Astrocyte (in vitro differentiated cells and primary cell): ENCODE measurements around the gene ARMH4. TPM values are rescaled to one million over a fixed set of nuclear protein-coding genes. Genes with fewer than 3 reads are reported as not detected.

Experiments
- DNase-seq: peaks from one replicate; pipeline ENCODE4 v3.0.0-alpha.2; 2010; ENCODE audit warnings: low read depth
- FAIRE-seq: peaks from 2 replicates; lab custom pipeline; 2011; peaks lifted over from hg19 to GRCh38; lab: Jason Lieb, UNC
- H2AFZ ChIP-seq: 2 replicates; pipeline ENCODE4 v1.6.0; 2012; ENCODE audit warnings: low read depth, low read length, inconsistent platforms
- H3K27ac ChIP-seq: 2 replicates; pipeline ENCODE4 v1.5.1; 2011; ENCODE audit warnings: low read depth, low read length, inconsistent platforms
- H3K27me3 ChIP-seq: 2 replicates; pipeline ENCODE4 v1.6.0; 2011; ENCODE audit warnings: low read length, inconsistent platforms; ENCODE audit not compliant: insufficient read depth
- H3K36me3 ChIP-seq: 2 replicates; pipeline ENCODE4 v1.5.1; 2011; ENCODE audit warnings: low read length, inconsistent platforms; ENCODE audit not compliant: insufficient read depth
- H3K4me1 ChIP-seq: 2 replicates; pipeline ENCODE4 v1.5.1; 2011; ENCODE audit warnings: low read length, inconsistent platforms; ENCODE audit not compliant: insufficient read depth
- H3K4me2 ChIP-seq: 2 replicates; pipeline ENCODE4 v1.6.0; 2012; ENCODE audit warnings: low read length, inconsistent platforms
- H3K4me3 ChIP-seq: 2 replicates; pipeline ENCODE4 v1.5.1; 2011; ENCODE audit warnings: low read depth, mild to moderate bottlenecking, low read length, inconsistent platforms; ENCODE audit not compliant: insufficient read depth
- H3K79me2 ChIP-seq: 2 replicates; pipeline ENCODE4 v1.6.0; 2012; ENCODE audit warnings: mild to moderate bottlenecking, low read length, inconsistent platforms; ENCODE audit not compliant: insufficient read depth
- H3K9ac ChIP-seq: 2 replicates; pipeline ENCODE4 v1.6.0; 2012; ENCODE audit warnings: mild to moderate bottlenecking, low read length, inconsistent platforms
- H3K9me3 ChIP-seq: 2 replicates; pipeline ENCODE4 v1.5.1; 2012; ENCODE audit warnings: low read depth, mild to moderate bottlenecking, low read length, inconsistent platforms; ENCODE audit not compliant: insufficient read depth
- H4K20me1 ChIP-seq: 2 replicates; pipeline ENCODE4 v1.6.0; 2012; ENCODE audit warnings: low read length, inconsistent platforms; ENCODE audit not compliant: insufficient read depth
- H3K27ac Mint-ChIP-seq: one replicate; pipeline ENCODE4 v1.8.0; 2021; ENCODE audit warnings: mild to moderate bottlenecking, mixed read lengths; ENCODE audit not compliant: unreplicated experiment
- H3K27me3 Mint-ChIP-seq: one replicate; pipeline ENCODE4 v1.8.0; 2021; ENCODE audit warnings: low read depth, mixed read lengths; ENCODE audit not compliant: unreplicated experiment
- H3K36me3 Mint-ChIP-seq: one replicate; pipeline ENCODE4 v1.8.0; 2021; ENCODE audit warnings: low read depth, mixed read lengths; ENCODE audit not compliant: unreplicated experiment
- H3K4me1 Mint-ChIP-seq: one replicate; pipeline ENCODE4 v1.8.0; 2021; ENCODE audit warnings: low read depth, mixed read lengths; ENCODE audit not compliant: unreplicated experiment
- H3K4me3 Mint-ChIP-seq: one replicate; pipeline ENCODE4 v1.8.0; 2021; ENCODE audit warnings: mild to moderate bottlenecking, moderate library complexity, mixed read lengths; ENCODE audit not compliant: unreplicated experiment
- H3K9me3 Mint-ChIP-seq: one replicate; pipeline ENCODE4 v1.8.0; 2021; ENCODE audit warnings: mild to moderate bottlenecking, mixed read lengths; ENCODE audit not compliant: unreplicated experiment
- EZH2 ChIP-seq: IDR thresholded peaks from 2 replicates; pipeline ENCODE4 v1.6.1; 2012; ENCODE audit warnings: mild to moderate bottlenecking, low read length, inconsistent platforms; ENCODE audit not compliant: insufficient read depth
- total RNA-seq: library from RNA; stranded (reverse); gene quantifications from 2 replicates; pipeline ENCODE4 v1.2.1, GENCODE V29; 2021
- TF ChIP-seq, protein P1 (sequence below): IDR thresholded peaks from 2 replicates; pipeline ENCODE4 v1.5.1; 2011; ENCODE audit warnings: low read depth, mild to moderate bottlenecking, inconsistent platforms, low read length, moderate library complexity; ENCODE audit not compliant: insufficient read depth

Gene ARMH4
- total RNA-seq, 1 donor from 2014 or later, result 19.3 TPM

DNA sequence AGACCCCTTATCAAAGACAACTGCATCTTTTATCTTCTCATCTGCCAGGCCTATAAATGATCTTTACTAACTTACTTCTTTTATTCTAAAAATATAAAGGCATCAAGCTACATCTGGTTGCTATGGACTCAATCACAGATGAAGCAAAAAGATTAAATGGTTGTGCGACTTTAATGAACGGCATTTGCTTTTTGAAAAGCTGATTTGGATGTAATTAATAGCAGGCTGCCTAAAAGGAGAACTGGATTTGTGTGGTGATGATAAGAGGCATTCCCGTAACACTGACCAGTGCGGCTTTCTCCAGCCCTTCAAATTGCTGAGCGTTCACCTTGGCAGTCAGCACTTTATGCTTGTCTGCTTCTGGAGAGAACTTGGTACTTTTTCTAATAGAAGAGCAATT lies 103.8 kb downstream of the ARMH4 start:
- FAIRE-seq (no peak), DNase-seq (no peak)
- peaks cover 8% of the 10 kb centered on the region for H3K9me3 Mint-ChIP-seq
- TF ChIP-seq, protein P1, sequence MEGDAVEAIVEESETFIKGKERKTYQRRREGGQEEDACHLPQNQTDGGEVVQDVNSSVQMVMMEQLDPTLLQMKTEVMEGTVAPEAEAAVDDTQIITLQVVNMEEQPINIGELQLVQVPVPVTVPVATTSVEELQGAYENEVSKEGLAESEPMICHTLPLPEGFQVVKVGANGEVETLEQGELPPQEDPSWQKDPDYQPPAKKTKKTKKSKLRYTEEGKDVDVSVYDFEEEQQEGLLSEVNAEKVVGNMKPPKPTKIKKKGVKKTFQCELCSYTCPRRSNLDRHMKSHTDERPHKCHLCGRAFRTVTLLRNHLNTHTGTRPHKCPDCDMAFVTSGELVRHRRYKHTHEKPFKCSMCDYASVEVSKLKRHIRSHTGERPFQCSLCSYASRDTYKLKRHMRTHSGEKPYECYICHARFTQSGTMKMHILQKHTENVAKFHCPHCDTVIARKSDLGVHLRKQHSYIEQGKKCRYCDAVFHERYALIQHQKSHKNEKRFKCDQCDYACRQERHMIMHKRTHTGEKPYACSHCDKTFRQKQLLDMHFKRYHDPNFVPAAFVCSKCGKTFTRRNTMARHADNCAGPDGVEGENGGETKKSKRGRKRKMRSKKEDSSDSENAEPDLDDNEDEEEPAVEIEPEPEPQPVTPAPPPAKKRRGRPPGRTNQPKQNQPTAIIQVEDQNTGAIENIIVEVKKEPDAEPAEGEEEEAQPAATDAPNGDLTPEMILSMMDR, result no peak
- TF ChIP-seq EZH2, result no peak
- H3K9me3 ChIP-seq, result peaks cover 2% of the 10 kb centered on the region
- no peak overlapping the region for H2AFZ ChIP-seq
- no peak overlapping the region for H3K27ac Mint-ChIP-seq
- H3K36me3 Mint-ChIP-seq, result peaks cover 2% of the 10 kb centered on the region
- no peak overlapping the region for H3K27ac ChIP-seq
- H3K4me2 ChIP-seq, result no peak overlapping the region
- H3K4me3 ChIP-seq, result no peak overlapping the region
- H3K27me3 ChIP-seq, result no peaks in the 10 kb centered on the region
- no peaks in the 10 kb centered on the region for H3K4me1 Mint-ChIP-seq
- H3K9ac ChIP-seq, result no peak overlapping the region
- H3K4me1 ChIP-seq, result no peaks in the 10 kb centered on the region
- no peaks in the 10 kb centered on the region for H4K20me1 ChIP-seq
- H3K79me2 ChIP-seq, result no peaks in the 10 kb centered on the region
- no peak overlapping the region for H3K4me3 Mint-ChIP-seq
- H3K36me3 ChIP-seq, result no peaks in the 10 kb centered on the region
- no peaks in the 10 kb centered on the region for H3K27me3 Mint-ChIP-seq

DNA sequence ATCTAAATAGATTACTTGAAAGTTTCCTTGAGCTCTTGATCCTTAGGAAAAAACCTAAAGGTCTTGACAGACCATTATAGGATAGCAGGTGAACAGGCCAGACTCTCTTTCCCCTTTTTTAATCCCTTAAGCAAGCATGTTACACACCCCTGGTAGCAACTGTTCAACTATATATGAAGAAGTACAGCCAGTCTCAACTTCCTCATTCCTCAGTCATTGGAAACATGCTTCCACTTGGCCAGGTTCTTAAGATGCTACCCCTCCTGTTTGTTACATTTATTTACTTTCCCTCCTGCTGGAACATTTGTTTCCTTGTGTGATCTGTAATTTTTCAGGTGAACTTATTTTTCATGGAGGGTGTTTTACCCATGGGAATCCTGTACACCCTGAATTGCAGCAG lies 124.1 kb downstream of the ARMH4 start:
- no peaks in the 10 kb centered on the region for H3K4me1 Mint-ChIP-seq
- Histone ChIP-seq H3K27me3 (no peaks in the 10 kb centered on the region), H3K79me2 (no peaks in the 10 kb centered on the region), H3K4me1 (no peaks in the 10 kb centered on the region), H3K4me3 (no peak overlapping the region), H4K20me1 (no peaks in the 10 kb centered on the region), H3K9ac (no peak overlapping the region), H3K9me3 (no peaks in the 10 kb centered on the region), H3K27ac (no peak overlapping the region), H2AFZ (no peak overlapping the region), H3K4me2 (no peak overlapping the region), H3K36me3 (no peaks in the 10 kb centered on the region)
- H3K9me3 Mint-ChIP-seq, result no peaks in the 10 kb centered on the region
- FAIRE-seq (no peak), DNase-seq (no peak)
- no peak overlapping the region for H3K27ac Mint-ChIP-seq
- H3K4me3 Mint-ChIP-seq, result no peak overlapping the region
- H3K27me3 Mint-ChIP-seq, result no peaks in the 10 kb centered on the region
- H3K36me3 Mint-ChIP-seq, result no peaks in the 10 kb centered on the region
- TF ChIP-seq, protein P1, result no peak
- no peak for TF ChIP-seq EZH2

DNA sequence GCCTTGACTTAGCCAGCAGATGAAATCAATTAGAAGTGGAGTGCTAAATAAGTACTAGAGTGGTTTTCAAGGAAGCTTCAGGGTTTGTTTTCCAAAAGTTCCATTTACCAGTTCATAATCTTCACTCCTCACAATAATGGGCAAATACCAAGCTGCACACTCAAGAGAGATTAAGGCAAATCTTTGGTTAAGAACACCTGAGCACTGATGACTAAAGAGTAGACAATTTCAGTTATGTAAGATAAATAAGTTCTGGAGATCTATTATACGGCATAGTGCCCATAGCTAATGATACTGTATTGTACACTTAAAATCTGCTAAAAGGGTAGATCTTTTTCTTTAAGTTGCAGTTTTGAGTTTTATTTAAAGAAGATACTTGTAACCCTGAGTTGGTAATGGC lies 125.0 kb downstream of the ARMH4 start:
- Mint-ChIP-seq H3K9me3 (no peaks in the 10 kb centered on the region), H3K4me3 (no peak overlapping the region), H3K4me1 (no peaks in the 10 kb centered on the region), H3K27me3 (no peaks in the 10 kb centered on the region), H3K36me3 (no peaks in the 10 kb centered on the region), H3K27ac (no peak overlapping the region)
- Histone ChIP-seq H3K79me2 (no peaks in the 10 kb centered on the region), H3K36me3 (no peaks in the 10 kb centered on the region), H4K20me1 (no peaks in the 10 kb centered on the region), H3K9me3 (no peaks in the 10 kb centered on the region), H3K4me2 (no peak overlapping the region), H3K9ac (no peak overlapping the region), H3K4me1 (no peaks in the 10 kb centered on the region), H3K27me3 (no peaks in the 10 kb centered on the region), H3K27ac (no peak overlapping the region), H3K4me3 (no peak overlapping the region), H2AFZ (no peak overlapping the region)
- no peak for FAIRE-seq
- TF ChIP-seq EZH2, result no peak
- TF ChIP-seq, protein P1, result no peak
- DNase-seq, result no peak
